HepG2 (cell line): ENCODE measurements around the gene AGPAT2. TPM values are rescaled to one million over a fixed set of nuclear protein-coding genes. Genes with fewer than 3 reads are reported as not detected.
A peak's percentile ranks its signal among the peaks of the same experiment; 100 is the strongest.

Source experiments
- ATRX ChIP-seq: sonication (generic); formaldehyde crosslinking; IDR thresholded peaks from 2 replicates; pipeline ENCODE4 v1.4.0; 2020; ENCODE audit warnings: missing genetic modification reagents, borderline replicate concordance
- DPF2 ChIP-seq: sonication (generic); formaldehyde crosslinking; IDR thresholded peaks from 2 replicates; pipeline ENCODE4 v1.4.0; 2020; ENCODE audit warnings: mild to moderate bottlenecking, low read depth, missing genetic modification reagents, borderline replicate concordance
- FOXA1 ChIP-seq, 2 experiments: fragments of 450-650 bp in 1 of 2; sonication (generic) in 1 of 2; formaldehyde crosslinking in 1 of 2; IDR thresholded peaks; 2 replicates each; pipeline versions ENCODE4 v1.4.0 to v1.6.1; 2016 to 2020; ENCODE audit warnings: missing genetic modification reagents in 1 of 2
- ISL2 ChIP-seq: sonication (generic); formaldehyde crosslinking; IDR thresholded peaks from 2 replicates; pipeline ENCODE4 v1.5.0; 2020; ENCODE audit warnings: missing genetic modification reagents
- MED1 ChIP-seq: sonication (generic); formaldehyde crosslinking; IDR thresholded peaks from 2 replicates; pipeline ENCODE4 v1.4.0; 2020; ENCODE audit warnings: missing genetic modification reagents
- MTF2 ChIP-seq: sonication (generic); formaldehyde crosslinking; IDR thresholded peaks from 2 replicates; pipeline ENCODE4 v1.5.0; 2020; ENCODE audit warnings: missing genetic modification reagents, borderline replicate concordance
- PHF8 ChIP-seq: sonication (generic); formaldehyde crosslinking; IDR thresholded peaks from 2 replicates; pipeline ENCODE4 v1.5.0; 2020; ENCODE audit warnings: missing genetic modification reagents
- POLR2G ChIP-seq: fragments of 200-400 bp; formaldehyde crosslinking; IDR thresholded peaks from 2 replicates; pipeline ENCODE4 v1.6.1; 2018; ENCODE audit warnings: mild to moderate bottlenecking, low read depth, low read length, moderate library complexity
- RFX1 ChIP-seq: fragments of 450-650 bp; IDR thresholded peaks from 2 replicates; pipeline ENCODE4 v1.6.1; 2017
- SAP130 ChIP-seq: IDR thresholded peaks from 2 replicates; pipeline ENCODE4 v1.6.1; 2016; ENCODE audit warnings: low read depth
- SIN3A ChIP-seq: IDR thresholded peaks from 2 replicates; pipeline ENCODE4 v1.6.1; 2011; ENCODE audit warnings: low read depth, mild to moderate bottlenecking, control low read depth, low read length, borderline replicate concordance
- ZNF232 ChIP-seq: sonication (generic); formaldehyde crosslinking; IDR thresholded peaks from 2 replicates; pipeline ENCODE4 v1.4.0; 2020; ENCODE audit warnings: missing genetic modification reagents, borderline replicate concordance
- ZNF33A ChIP-seq: sonication (generic); formaldehyde crosslinking; IDR thresholded peaks from 2 replicates; pipeline ENCODE4 v1.5.1; 2020; ENCODE audit warnings: missing genetic modification reagents, mild to moderate bottlenecking, moderate library complexity, borderline replicate concordance
- ZNF33B ChIP-seq: sonication (generic); formaldehyde crosslinking; IDR thresholded peaks from 2 replicates; pipeline ENCODE4 v1.5.1; 2020; ENCODE audit warnings: mild to moderate bottlenecking, missing genetic modification reagents
- ZNF350 ChIP-seq: sonication (generic); formaldehyde crosslinking; IDR thresholded peaks from 2 replicates; pipeline ENCODE4 v1.4.0; 2020; ENCODE audit warnings: mild to moderate bottlenecking, low read depth, missing genetic modification reagents, borderline replicate concordance
- ZNF746 ChIP-seq: sonication (generic); formaldehyde crosslinking; IDR thresholded peaks from 2 replicates; pipeline ENCODE4 v1.8.0; 2022; ENCODE audit warnings: mild to moderate bottlenecking, missing genetic modification reagents
- ZNF788 ChIP-seq: sonication (generic); formaldehyde crosslinking; IDR thresholded peaks from 2 replicates; pipeline ENCODE4 v1.5.0; 2020; ENCODE audit warnings: mild to moderate bottlenecking, missing genetic modification reagents, borderline replicate concordance
- polyA plus RNA-seq, 8 experiments: library from polyadenylated mRNA; depleted of rRNA in 3 of 8; stranded (reverse) in 7 of 8; unstranded in 1 of 8; fragments of >200 nt; fragmentation: Illumina TruSeq in 4 of 8; extraction: Trizol in 4 of 8; gene quantifications; 2 replicates each; pipeline versions ENCODE4 v1.2.1 to v1.2.3, GENCODE V29; 2011 to 2016; ENCODE audit warnings: low read depth in 4 of 8, missing spikeins in 1 of 8, mixed read lengths in 1 of 8; ENCODE audit not compliant: insufficient read depth in 1 of 8
- total RNA-seq, 5 experiments: library from RNA; depleted of rRNA; stranded (reverse); fragments of >200 nt; fragmentation: Illumina TruSeq; extraction: Trizol; gene quantifications; 2 replicates each; pipeline ENCODE4 v1.2.3, GENCODE V29; 2016; ENCODE audit warnings: low read depth in 1 of 5
- TF ChIP-seq, protein P1 (sequence below): sonication (generic); formaldehyde crosslinking; IDR thresholded peaks from 2 replicates; pipeline ENCODE4 v1.4.0; 2020; ENCODE audit warnings: missing genetic modification reagents
- TF ChIP-seq, protein P2 (sequence below): sonication (generic); formaldehyde crosslinking; IDR thresholded peaks from 2 replicates; pipeline ENCODE4 v1.5.1; 2020; ENCODE audit warnings: mild to moderate bottlenecking, missing genetic modification reagents, moderate library complexity

Gene AGPAT2
- total and polyA plus RNA-seq, 2 of the 13 experiments (the other 11 are each of a cell fraction or from before 2014, with no cell fraction given) = 3.9 to 25.8 TPM

DNA sequence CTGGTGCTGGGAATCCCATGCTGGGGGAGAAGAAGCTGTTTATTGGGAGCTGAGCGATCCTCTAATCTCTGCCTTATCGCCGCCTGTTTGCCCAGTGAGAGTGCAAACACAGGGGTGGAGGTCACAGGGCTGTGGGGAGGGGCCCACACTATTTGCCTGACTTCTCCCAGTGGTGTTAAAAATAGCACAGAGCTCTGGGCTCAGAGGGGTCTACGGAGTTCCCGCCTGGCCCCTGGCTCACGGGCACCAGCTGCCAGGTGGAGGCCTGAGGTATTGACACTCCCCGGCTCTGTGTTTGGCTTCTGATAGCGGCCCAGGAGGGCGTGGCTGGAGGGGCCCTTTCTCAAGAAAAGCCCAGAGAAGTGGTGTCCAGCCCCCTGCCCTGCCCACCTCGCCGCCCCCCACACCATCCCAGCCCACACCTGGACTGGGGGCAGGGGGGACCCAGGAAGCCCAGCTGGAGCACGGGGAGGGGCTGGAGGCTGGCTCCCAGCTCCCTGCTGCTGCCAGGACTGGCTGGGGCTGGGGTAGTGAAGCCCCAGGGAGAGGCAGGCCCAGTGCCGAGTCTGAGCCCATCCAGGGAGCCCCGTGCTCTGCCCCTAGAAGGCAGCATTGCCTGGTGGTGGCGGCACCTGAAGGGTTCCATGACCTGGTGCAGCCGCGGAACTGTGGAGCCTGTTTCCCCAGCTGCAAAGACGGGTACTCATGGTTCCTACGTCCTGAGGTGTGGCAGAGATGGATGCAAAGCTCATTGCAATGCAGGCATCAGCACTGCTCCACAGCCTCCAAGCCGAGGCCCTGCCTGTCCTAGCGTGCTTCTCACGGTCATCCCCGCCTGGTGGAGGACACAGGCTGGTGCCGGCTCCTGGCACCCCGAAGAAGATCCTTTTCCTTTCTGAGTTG, 60.3 kb downstream of the AGPAT2 start (continued):
- TF ChIP-seq, protein P1, sequence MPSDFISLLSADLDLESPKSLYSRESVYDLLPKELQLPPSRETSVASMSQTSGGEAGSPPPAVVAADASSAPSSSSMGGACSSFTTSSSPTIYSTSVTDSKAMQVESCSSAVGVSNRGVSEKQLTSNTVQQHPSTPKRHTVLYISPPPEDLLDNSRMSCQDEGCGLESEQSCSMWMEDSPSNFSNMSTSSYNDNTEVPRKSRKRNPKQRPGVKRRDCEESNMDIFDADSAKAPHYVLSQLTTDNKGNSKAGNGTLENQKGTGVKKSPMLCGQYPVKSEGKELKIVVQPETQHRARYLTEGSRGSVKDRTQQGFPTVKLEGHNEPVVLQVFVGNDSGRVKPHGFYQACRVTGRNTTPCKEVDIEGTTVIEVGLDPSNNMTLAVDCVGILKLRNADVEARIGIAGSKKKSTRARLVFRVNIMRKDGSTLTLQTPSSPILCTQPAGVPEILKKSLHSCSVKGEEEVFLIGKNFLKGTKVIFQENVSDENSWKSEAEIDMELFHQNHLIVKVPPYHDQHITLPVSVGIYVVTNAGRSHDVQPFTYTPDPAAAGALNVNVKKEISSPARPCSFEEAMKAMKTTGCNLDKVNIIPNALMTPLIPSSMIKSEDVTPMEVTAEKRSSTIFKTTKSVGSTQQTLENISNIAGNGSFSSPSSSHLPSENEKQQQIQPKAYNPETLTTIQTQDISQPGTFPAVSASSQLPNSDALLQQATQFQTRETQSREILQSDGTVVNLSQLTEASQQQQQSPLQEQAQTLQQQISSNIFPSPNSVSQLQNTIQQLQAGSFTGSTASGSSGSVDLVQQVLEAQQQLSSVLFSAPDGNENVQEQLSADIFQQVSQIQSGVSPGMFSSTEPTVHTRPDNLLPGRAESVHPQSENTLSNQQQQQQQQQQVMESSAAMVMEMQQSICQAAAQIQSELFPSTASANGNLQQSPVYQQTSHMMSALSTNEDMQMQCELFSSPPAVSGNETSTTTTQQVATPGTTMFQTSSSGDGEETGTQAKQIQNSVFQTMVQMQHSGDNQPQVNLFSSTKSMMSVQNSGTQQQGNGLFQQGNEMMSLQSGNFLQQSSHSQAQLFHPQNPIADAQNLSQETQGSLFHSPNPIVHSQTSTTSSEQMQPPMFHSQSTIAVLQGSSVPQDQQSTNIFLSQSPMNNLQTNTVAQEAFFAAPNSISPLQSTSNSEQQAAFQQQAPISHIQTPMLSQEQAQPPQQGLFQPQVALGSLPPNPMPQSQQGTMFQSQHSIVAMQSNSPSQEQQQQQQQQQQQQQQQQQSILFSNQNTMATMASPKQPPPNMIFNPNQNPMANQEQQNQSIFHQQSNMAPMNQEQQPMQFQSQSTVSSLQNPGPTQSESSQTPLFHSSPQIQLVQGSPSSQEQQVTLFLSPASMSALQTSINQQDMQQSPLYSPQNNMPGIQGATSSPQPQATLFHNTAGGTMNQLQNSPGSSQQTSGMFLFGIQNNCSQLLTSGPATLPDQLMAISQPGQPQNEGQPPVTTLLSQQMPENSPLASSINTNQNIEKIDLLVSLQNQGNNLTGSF (CRISPR knock-in tag) = peak; percentile 52; the same call in 1 of the 2 replicates
- 0 out of 2 replicates have a peak, but pooled peaks have one; percentile 42 for TF ChIP-seq FOXA1 (IDR thresholded peaks at IDR 0.05)
- TF ChIP-seq FOXA1 (CRISPR knock-in tag; IDR thresholded peaks at IDR 0.05) = peak; percentile 99
- TF ChIP-seq ZNF350 (CRISPR knock-in tag) = peak; percentile 56; the same call in 1 of the 2 replicates
- TF ChIP-seq ZNF232 (CRISPR knock-in tag) = peak; percentile 67; the same call in 1 of the 2 replicates
- no peak for TF ChIP-seq ZNF33B (CRISPR knock-in tag)
- TF ChIP-seq POLR2G = no peak
- peak; percentile 84; the same call in 1 of the 2 replicates for TF ChIP-seq ZNF788 (CRISPR knock-in tag)
- peak; percentile 74; the same call in 1 of the 2 replicates for TF ChIP-seq ZNF746 (CRISPR knock-in tag)
- TF ChIP-seq SIN3A = 0 out of 2 replicates have a peak, but pooled peaks have one; percentile 49
- TF ChIP-seq ISL2 = peak; percentile 92
- peak; percentile 65; the same call in 1 of the 2 replicates for TF ChIP-seq DPF2
- TF ChIP-seq MTF2 (CRISPR knock-in tag) = no peak
- peak; percentile 79 for TF ChIP-seq SAP130 (CRISPR knock-in tag)
- no peak for TF ChIP-seq ATRX
- TF ChIP-seq, protein P2, sequence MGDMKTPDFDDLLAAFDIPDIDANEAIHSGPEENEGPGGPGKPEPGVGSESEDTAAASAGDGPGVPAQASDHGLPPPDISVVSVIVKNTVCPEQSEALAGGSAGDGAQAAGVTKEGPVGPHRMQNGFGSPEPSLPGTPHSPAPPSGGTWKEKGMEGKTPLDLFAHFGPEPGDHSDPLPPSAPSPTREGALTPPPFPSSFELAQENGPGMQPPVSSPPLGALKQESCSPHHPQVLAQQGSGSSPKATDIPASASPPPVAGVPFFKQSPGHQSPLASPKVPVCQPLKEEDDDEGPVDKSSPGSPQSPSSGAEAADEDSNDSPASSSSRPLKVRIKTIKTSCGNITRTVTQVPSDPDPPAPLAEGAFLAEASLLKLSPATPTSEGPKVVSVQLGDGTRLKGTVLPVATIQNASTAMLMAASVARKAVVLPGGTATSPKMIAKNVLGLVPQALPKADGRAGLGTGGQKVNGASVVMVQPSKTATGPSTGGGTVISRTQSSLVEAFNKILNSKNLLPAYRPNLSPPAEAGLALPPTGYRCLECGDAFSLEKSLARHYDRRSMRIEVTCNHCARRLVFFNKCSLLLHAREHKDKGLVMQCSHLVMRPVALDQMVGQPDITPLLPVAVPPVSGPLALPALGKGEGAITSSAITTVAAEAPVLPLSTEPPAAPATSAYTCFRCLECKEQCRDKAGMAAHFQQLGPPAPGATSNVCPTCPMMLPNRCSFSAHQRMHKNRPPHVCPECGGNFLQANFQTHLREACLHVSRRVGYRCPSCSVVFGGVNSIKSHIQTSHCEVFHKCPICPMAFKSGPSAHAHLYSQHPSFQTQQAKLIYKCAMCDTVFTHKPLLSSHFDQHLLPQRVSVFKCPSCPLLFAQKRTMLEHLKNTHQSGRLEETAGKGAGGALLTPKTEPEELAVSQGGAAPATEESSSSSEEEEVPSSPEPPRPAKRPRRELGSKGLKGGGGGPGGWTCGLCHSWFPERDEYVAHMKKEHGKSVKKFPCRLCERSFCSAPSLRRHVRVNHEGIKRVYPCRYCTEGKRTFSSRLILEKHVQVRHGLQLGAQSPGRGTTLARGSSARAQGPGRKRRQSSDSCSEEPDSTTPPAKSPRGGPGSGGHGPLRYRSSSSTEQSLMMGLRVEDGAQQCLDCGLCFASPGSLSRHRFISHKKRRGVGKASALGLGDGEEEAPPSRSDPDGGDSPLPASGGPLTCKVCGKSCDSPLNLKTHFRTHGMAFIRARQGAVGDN (CRISPR knock-in tag) = peak; percentile 58
- no peak for TF ChIP-seq RFX1
- peak; percentile 34; the same call in 1 of the 2 replicates for TF ChIP-seq PHF8 (CRISPR knock-in tag)
- TF ChIP-seq ZNF33A (CRISPR knock-in tag) = no peak
- peak; percentile 70 for TF ChIP-seq MED1 (CRISPR knock-in tag)
